Renal pelvis (tissue), 4 donors: ENCODE data around the gene UTRN. TPM values are rescaled to one million over a fixed set of nuclear protein-coding genes. Genes with fewer than 3 reads are reported as not detected.

Source experiments
- DNase-seq: peaks from one replicate; pipeline ENCODE4 v3.0.0-alpha.2; 2013
- polyA plus RNA-seq, 3 donors: library from polyadenylated mRNA; unstranded; fragments of 120-200 nt; gene quantifications; one replicate each; pipeline ENCODE4 v1.2.1, GENCODE V29; 2013; ENCODE audit not compliant: insufficient read length in 3 of 3

Gene UTRN
- polyA plus RNA-seq, 3 donors: 142 to 176 (median 153) TPM

- DNase-seq: no peak
These were observed 6.3 kb upstream of the UTRN start for GRCh38 chr6:144278659-144279314.

GRCh38 chr6:144279484-144280150, 5.5 kb upstream of the UTRN start:
- DNase-seq: no peak

- no peak for DNase-seq
These were observed 1.3 kb upstream of the UTRN start for GRCh38 chr6:144283646-144284477.

GRCh38 chr6:144284478-144284782, 705 bp upstream of the UTRN start:
- no peak for DNase-seq

- DNase-seq: no peak
These were observed 338 bp downstream of the UTRN start for GRCh38 chr6:144285548-144285797.

GRCh38 chr6:144285798-144286502, 815 bp downstream of the UTRN start:
- peak; percentile 58 for DNase-seq

- DNase-seq: peak; percentile 79
These were observed 1.6 kb downstream of the UTRN start for GRCh38 chr6:144286503-144287393.

- no peak for DNase-seq
These were observed 3.9 kb downstream of the UTRN start for GRCh38 chr6:144289006-144289405.

- DNase-seq: no peak
These were observed 7.2 kb downstream of the UTRN start for GRCh38 chr6:144292372-144292771.

- DNase-seq: no peak
These were observed 8.9 kb downstream of the UTRN start for GRCh38 chr6:144294016-144294415.

GRCh38 chr6:144295211-144295610, 10.1 kb downstream of the UTRN start:
- DNase-seq: no peak

GRCh38 chr6:144295981-144296767, 11.0 kb downstream of the UTRN start:
- no peak for DNase-seq

- no peak for DNase-seq
These were observed 11.8 kb downstream of the UTRN start for GRCh38 chr6:144296973-144297372.

- DNase-seq: no peak
These were observed 12.5 kb downstream of the UTRN start for GRCh38 chr6:144297511-144298100.

GRCh38 chr6:144298194-144298593, 13.1 kb downstream of the UTRN start:
- DNase-seq: no peak

- DNase-seq: no peak
These were observed 13.8 kb downstream of the UTRN start for GRCh38 chr6:144298916-144299315.

GRCh38 chr6:144302701-144303372, 17.7 kb downstream of the UTRN start:
- no peak for DNase-seq

- no peak for DNase-seq
These were observed 19.2 kb downstream of the UTRN start for GRCh38 chr6:144304223-144304848.

- DNase-seq: no peak
These were observed 20.4 kb downstream of the UTRN start for GRCh38 chr6:144305567-144305966.
